ENCODE results near the gene TNRC6A.

DNA sequence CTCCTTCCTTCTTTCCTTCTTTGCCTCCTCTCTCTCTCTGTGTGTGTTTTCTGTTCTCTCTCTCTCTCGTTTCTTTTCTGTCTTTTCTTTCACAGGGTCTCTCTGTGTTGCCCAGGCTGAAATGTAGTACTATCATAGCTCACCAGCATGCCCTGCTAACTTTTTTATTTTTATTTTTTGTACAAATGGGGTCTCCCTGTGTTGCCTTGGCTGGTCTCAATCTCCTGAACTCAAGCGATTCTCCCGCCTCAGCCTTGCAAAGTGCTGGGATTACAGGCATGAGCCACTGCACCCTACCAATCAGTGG is 117.9 kb downstream of the TNRC6A start:
- TF ChIP-seq, protein P1, sequence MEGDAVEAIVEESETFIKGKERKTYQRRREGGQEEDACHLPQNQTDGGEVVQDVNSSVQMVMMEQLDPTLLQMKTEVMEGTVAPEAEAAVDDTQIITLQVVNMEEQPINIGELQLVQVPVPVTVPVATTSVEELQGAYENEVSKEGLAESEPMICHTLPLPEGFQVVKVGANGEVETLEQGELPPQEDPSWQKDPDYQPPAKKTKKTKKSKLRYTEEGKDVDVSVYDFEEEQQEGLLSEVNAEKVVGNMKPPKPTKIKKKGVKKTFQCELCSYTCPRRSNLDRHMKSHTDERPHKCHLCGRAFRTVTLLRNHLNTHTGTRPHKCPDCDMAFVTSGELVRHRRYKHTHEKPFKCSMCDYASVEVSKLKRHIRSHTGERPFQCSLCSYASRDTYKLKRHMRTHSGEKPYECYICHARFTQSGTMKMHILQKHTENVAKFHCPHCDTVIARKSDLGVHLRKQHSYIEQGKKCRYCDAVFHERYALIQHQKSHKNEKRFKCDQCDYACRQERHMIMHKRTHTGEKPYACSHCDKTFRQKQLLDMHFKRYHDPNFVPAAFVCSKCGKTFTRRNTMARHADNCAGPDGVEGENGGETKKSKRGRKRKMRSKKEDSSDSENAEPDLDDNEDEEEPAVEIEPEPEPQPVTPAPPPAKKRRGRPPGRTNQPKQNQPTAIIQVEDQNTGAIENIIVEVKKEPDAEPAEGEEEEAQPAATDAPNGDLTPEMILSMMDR (conservative IDR thresholded peaks at IDR 0.05; ENCODE audit: low read depth, low read length): no peak
- no peak for TF ChIP-seq EZH2 (IDR thresholded peaks at IDR 0.05; ENCODE audit: low read length, unreplicated experiment)

Measured in PC-3 (cell line).